Middle frontal gyrus (tissue), 1 donor: ENCODE results near the gene CCL8.
"Not testable (repeated sequence)": the region's sequence is repeated elsewhere in the genome, so short reads cannot be mapped to it uniquely, and the experiment has no call there.

Experiments
- DNase-seq: peaks from one replicate; pipeline ENCODE4 v3.0.0-alpha.2; 2015; ENCODE audit warnings: low spot score; ENCODE audit errors: extremely low spot score

CCL8 gene

GRCh38 chr17:34313164-34313563, 6.1 kb upstream of the CCL8 start:
- DNase-seq = no peak

GRCh38 chr17:34314279-34314678, 5.0 kb upstream of the CCL8 start:
- no peak for DNase-seq

- DNase-seq = no peak
These were observed 761 bp upstream of the CCL8 start for GRCh38 chr17:34318474-34318873.

- no peak for DNase-seq
These were observed 2.7 kb downstream of the CCL8 start for GRCh38 chr17:34321964-34322363.

GRCh38 chr17:34327580-34327979, 8.3 kb downstream of the CCL8 start:
- DNase-seq = not testable (repeated sequence)

GRCh38 chr17:34337701-34338100, 18.5 kb downstream of the CCL8 start:
- no peak for DNase-seq

GRCh38 chr17:34339138-34339770, 20.0 kb downstream of the CCL8 start:
- no peak for DNase-seq

GRCh38 chr17:34341916-34342315, 22.7 kb downstream of the CCL8 start:
- DNase-seq = no peak

- no peak for DNase-seq
These were observed 27.8 kb downstream of the CCL8 start for GRCh38 chr17:34347063-34347462.

- DNase-seq = no peak
These were observed 30.5 kb downstream of the CCL8 start for GRCh38 chr17:34349751-34350150.

- DNase-seq = no peak
These were observed 31.9 kb downstream of the CCL8 start for GRCh38 chr17:34351096-34351495.

- no peak for DNase-seq
These were observed 33.0 kb downstream of the CCL8 start for GRCh38 chr17:34352191-34352590.

- no peak for DNase-seq
These were observed 35.4 kb downstream of the CCL8 start for GRCh38 chr17:34354637-34355036.

GRCh38 chr17:34356194-34356593, 37.0 kb downstream of the CCL8 start, which contains the start of gene CCL13:
Gene CCL13, plus strand, starts transcription at chr17:34356480. Its CDS starts 47 bp downstream, at chr17:34356527.
- DNase-seq = no peak

- DNase-seq = no peak
These were observed 38.2 kb downstream of the CCL8 start for GRCh38 chr17:34357398-34357797.

GRCh38 chr17:34358631-34359030, 39.4 kb downstream of the CCL8 start:
- no peak for DNase-seq

- DNase-seq = no peak
These were observed 41.5 kb downstream of the CCL8 start for GRCh38 chr17:34360601-34361270.

GRCh38 chr17:34361478-34362061, 42.3 kb downstream of the CCL8 start:
- DNase-seq = peak; percentile 77

GRCh38 chr17:34363183-34363661, 44.0 kb downstream of the CCL8 start, which contains the start of gene CCL1:
Gene CCL1, minus strand, starts transcription at chr17:34363233. Its CDS starts 72 bp downstream, at chr17:34363161.
- DNase-seq = no peak

- no peak for DNase-seq
These were observed 45.5 kb downstream of the CCL8 start for GRCh38 chr17:34364751-34365150.

GRCh38 chr17:34365340-34365739, 46.1 kb downstream of the CCL8 start:
- DNase-seq = no peak

- no peak for DNase-seq
These were observed 46.8 kb downstream of the CCL8 start for GRCh38 chr17:34366010-34366409.
